H1 (cell line): ENCODE results near the gene BRAT1.

ENCODE experiments used
- ATF2 ChIP-seq: IDR thresholded peaks from 2 replicates; pipeline ENCODE4 v1.6.1; 2012; ENCODE audit warnings: low read length, inconsistent platforms
- BRCA1 ChIP-seq: IDR thresholded peaks from 2 replicates; pipeline ENCODE4 v1.6.1; 2012; ENCODE audit warnings: low read depth, low read length, improper control_type of control experiment
- CTCF ChIP-seq, 3 experiments: IDR thresholded peaks; 1 replicate in 2 of 3; 2 replicates in 1 of 3; pipeline versions ENCODE4 v1.5.1 to v1.6.1; 2011; ENCODE audit warnings: low read length in 3 of 3, mild to moderate bottlenecking in 3 of 3, inconsistent platforms in 2 of 3, low read depth in 1 of 3, moderate library complexity in 1 of 3; ENCODE audit not compliant: insufficient read depth in 1 of 3; ENCODE audit errors: control extremely low read depth in 1 of 3
- EZH2 ChIP-seq: fragments of 200-600 bp; sonication (generic); IDR thresholded peaks from 2 replicates; pipeline ENCODE4 v1.7.1; 2012; ENCODE audit warnings: low read depth, mild to moderate bottlenecking, moderate library complexity, low read length, inconsistent platforms; ENCODE audit not compliant: severe bottlenecking
- GABPA ChIP-seq: IDR thresholded peaks from 2 replicates; pipeline ENCODE4 v1.6.1; 2011; ENCODE audit warnings: mild to moderate bottlenecking, low read length, moderate library complexity, borderline replicate concordance; ENCODE audit not compliant: insufficient read depth
- MAX ChIP-seq: IDR thresholded peaks from 2 replicates; pipeline ENCODE4 v1.6.1; 2012; ENCODE audit warnings: inconsistent platforms
- POLR2A ChIP-seq, 2 experiments: IDR thresholded peaks; 1 replicate in 1 of 2; 2 replicates in 1 of 2; pipeline ENCODE4 v1.6.1; 2011; ENCODE audit warnings: low read depth in 2 of 2, low read length in 2 of 2, mild to moderate bottlenecking in 2 of 2; ENCODE audit errors: control extremely low read depth in 1 of 2
- POLR2AphosphoS5 ChIP-seq: IDR thresholded peaks from 2 replicates; pipeline ENCODE4 v1.6.1; 2011; ENCODE audit warnings: low read depth, low read length
- RAD21 ChIP-seq, 2 experiments: IDR thresholded peaks in 1 of 2; conservative IDR thresholded peaks in 1 of 2; 2 replicates each; pipeline ENCODE4 v1.6.1; 2011; ENCODE audit warnings: low read depth in 2 of 2, low read length in 2 of 2, improper control_type of control experiment in 1 of 2, inconsistent platforms in 1 of 2, mild to moderate bottlenecking in 1 of 2, moderate library complexity in 1 of 2
- SP2 ChIP-seq: IDR thresholded peaks from 2 replicates; pipeline ENCODE4 v1.6.1; 2012; ENCODE audit warnings: mild to moderate bottlenecking, low read length, inconsistent platforms
- SRF ChIP-seq: IDR thresholded peaks from 2 replicates; pipeline ENCODE4 v1.6.1; 2011; ENCODE audit warnings: mild to moderate bottlenecking, low read depth, low read length, moderate library complexity
- TBP ChIP-seq: IDR thresholded peaks from 2 replicates; pipeline ENCODE4 v1.6.1; 2011; ENCODE audit warnings: low read depth, low read length, improper control_type of control experiment
- TEAD4 ChIP-seq: IDR thresholded peaks from 2 replicates; pipeline ENCODE4 v1.6.1; 2012; ENCODE audit warnings: low read depth, low read length, inconsistent platforms, mixed read lengths
- YY1 ChIP-seq: IDR thresholded peaks from 2 replicates; pipeline ENCODE4 v1.6.1; 2011; ENCODE audit warnings: low read depth, mild to moderate bottlenecking, low read length

- no peak for TF ChIP-seq YY1
- no peak for TF ChIP-seq CTCF (IDR thresholded peaks at IDR 0.05; ENCODE audit: control extremely low read depth in 1 of 3, insufficient read depth in 1 of 3, low read depth in 1 of 3, low read length in 3 of 3)
- TF ChIP-seq POLR2AphosphoS5: no peak
- no peak for TF ChIP-seq TBP
- no peak for TF ChIP-seq BRCA1
- TF ChIP-seq SRF: no peak
- no peak for TF ChIP-seq POLR2A (IDR thresholded peaks at IDR 0.05; ENCODE audit: control extremely low read depth in 1 of 2, low read depth in 2 of 2, low read length in 2 of 2)
- TF ChIP-seq SP2: no peak
- TF ChIP-seq TEAD4: no peak
- no peak for TF ChIP-seq ATF2
- no peak for TF ChIP-seq MAX
- TF ChIP-seq RAD21 (IDR thresholded peaks at IDR 0.05 in 1 of 2, conservative IDR thresholded peaks at IDR 0.05 in 1 of 2; ENCODE audit: low read depth in 2 of 2, low read length in 2 of 2): no peak
- TF ChIP-seq GABPA: no peak
- TF ChIP-seq EZH2: no peak
Observed at GRCh38 chr7:2546776-2547586, 8.3 kb downstream of the BRAT1 start.
